SU-DHL-6 (cell line): ENCODE data around the gene SERPIND1.

Source experiments
- H2AFZ ChIP-seq: fragments of 200-600 bp; sonication (generic); 2 replicates; pipeline ENCODE4 v1.6.1; 2014; ENCODE audit warnings: low read depth, mild to moderate bottlenecking, moderate library complexity, mixed read lengths, antibody characterized with exemption, low read length; ENCODE audit not compliant: severe bottlenecking
- H3F3A ChIP-seq: fragments of 200-600 bp; shearing (Covaris generic); 2 replicates; pipeline ENCODE4 v1.6.0; 2016; ENCODE audit warnings: antibody characterized with exemption, mild to moderate bottlenecking; ENCODE audit not compliant: insufficient read depth
- H3K27ac ChIP-seq: fragments of 200-600 bp; sonication (generic); 2 replicates; pipeline ENCODE4 v1.5.1; 2016; ENCODE audit warnings: low read depth, mild to moderate bottlenecking, low read length, moderate library complexity, mixed read lengths
- H3K27me3 ChIP-seq: fragments of 200-600 bp; sonication (generic), shearing (Covaris generic); 2 replicates; pipeline ENCODE4 v1.6.0; 2014; ENCODE audit warnings: mild to moderate bottlenecking, low read length
- H3K36me3 ChIP-seq: fragments of 200-600 bp; sonication (generic); 2 replicates; pipeline ENCODE4 v1.6.1; 2014; ENCODE audit warnings: mild to moderate bottlenecking, low read length, mixed read lengths
- H3K4me2 ChIP-seq: fragments of 300-600, 200-600 bp; shearing (Covaris generic), sonication (generic); 2 replicates; pipeline ENCODE4 v1.6.0; 2014; ENCODE audit warnings: low read length, low read depth, mild to moderate bottlenecking; ENCODE audit not compliant: poor library complexity, severe bottlenecking
- H3K4me3 ChIP-seq: fragments of 200-600 bp; sonication (generic); 2 replicates; pipeline ENCODE4 v1.5.1; 2014; ENCODE audit warnings: antibody characterized with exemption, low read length, mild to moderate bottlenecking, mixed read lengths; ENCODE audit not compliant: insufficient read depth, poor library complexity, severe bottlenecking
- H3K79me2 ChIP-seq: fragments of 200-600 bp; sonication (generic); 2 replicates; pipeline ENCODE4 v1.6.1; 2014; ENCODE audit warnings: mild to moderate bottlenecking, low read length, moderate library complexity; ENCODE audit not compliant: insufficient read depth
- H3K9ac ChIP-seq: fragments of 200-600 bp; sonication (generic); 2 replicates; pipeline ENCODE4 v1.7.0; 2014; ENCODE audit warnings: mild to moderate bottlenecking, low read length
- H3K9me2 ChIP-seq: fragments of 200-600 bp; sonication (generic); replicated peaks from 2 replicates; pipeline ENCODE4 v1.6.1; 2014; ENCODE audit warnings: low read length; ENCODE audit not compliant: insufficient read depth
- H3K9me3 ChIP-seq: fragments of 200-600 bp; sonication (generic); 2 replicates; pipeline ENCODE4 v1.6.1; 2014; ENCODE audit warnings: low read length, mixed read lengths; ENCODE audit not compliant: insufficient read depth
- H4K20me1 ChIP-seq: fragments of 200-600 bp; sonication (generic); 2 replicates; pipeline ENCODE4 v1.6.1; 2014; ENCODE audit warnings: low read depth, mild to moderate bottlenecking, antibody characterized with exemption, low read length, moderate library complexity, mixed read lengths
- EZH2phosphoT487 ChIP-seq: fragments of 200-600 bp; sonication (generic), shearing (Covaris generic); conservative IDR thresholded peaks from 2 replicates; pipeline ENCODE4 v1.6.1; 2018; ENCODE audit warnings: mild to moderate bottlenecking, antibody characterized with exemption, low read length, moderate library complexity, mixed read lengths
- TF ChIP-seq, protein P1 (sequence below): fragments of 200-600 bp; sonication (generic); IDR thresholded peaks from one replicate; pipeline ENCODE4 v1.5.1; 2017; ENCODE audit warnings: antibody characterized with exemption, mild to moderate bottlenecking, low read length, moderate library complexity; ENCODE audit not compliant: insufficient read depth, poor library complexity, severe bottlenecking

Gene SERPIND1

DNA sequence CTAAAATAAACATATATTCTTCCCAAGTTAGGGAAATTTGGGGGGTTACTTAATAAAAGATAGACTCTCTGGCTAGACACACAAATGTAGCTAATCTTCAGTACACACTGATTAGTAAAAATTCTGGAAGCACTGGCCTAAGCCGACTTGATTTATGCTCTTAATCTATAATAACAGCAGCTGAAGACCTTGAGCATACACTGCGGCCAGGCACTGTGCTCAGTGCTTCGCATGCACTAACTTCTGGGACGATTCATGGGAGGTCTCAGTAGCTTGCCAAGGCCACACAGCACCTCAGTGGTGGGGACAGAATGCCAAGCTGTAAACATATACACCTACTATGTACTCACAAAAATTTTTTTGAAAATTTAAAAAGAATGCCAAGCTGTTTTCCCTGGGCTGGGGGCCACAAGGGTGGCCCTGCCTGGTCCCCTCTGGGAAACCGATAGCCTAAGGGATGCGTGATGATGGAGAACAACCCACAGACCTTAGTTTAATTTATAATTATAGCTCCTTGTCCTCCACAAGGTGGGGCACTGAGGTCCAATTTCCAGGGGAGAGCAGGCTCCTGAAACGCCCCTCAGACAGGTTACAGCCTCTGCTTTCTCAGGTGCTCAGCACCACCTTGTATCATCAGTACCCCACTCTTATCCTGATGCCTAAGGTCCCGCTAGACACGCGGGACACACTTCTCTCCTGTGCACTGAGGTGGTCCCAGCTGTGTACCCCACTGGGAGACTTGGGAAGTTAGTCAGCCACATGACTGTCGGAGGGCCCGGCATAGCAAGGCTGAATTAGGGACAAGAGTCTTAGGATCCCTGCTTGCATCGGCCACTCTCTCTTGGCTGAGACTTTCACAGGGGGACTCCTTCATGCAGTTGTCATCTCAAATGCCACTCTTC, 20.1 kb downstream of the SERPIND1 start:
- H3K27ac ChIP-seq, result no peak overlapping the region
- no peaks in the 10 kb centered on the region for H3K27me3 ChIP-seq
- no peaks in the 10 kb centered on the region for H4K20me1 ChIP-seq
- H2AFZ ChIP-seq, result no peak overlapping the region
- no peaks in the 10 kb centered on the region for H3K9me2 ChIP-seq
- TF ChIP-seq, protein P1, sequence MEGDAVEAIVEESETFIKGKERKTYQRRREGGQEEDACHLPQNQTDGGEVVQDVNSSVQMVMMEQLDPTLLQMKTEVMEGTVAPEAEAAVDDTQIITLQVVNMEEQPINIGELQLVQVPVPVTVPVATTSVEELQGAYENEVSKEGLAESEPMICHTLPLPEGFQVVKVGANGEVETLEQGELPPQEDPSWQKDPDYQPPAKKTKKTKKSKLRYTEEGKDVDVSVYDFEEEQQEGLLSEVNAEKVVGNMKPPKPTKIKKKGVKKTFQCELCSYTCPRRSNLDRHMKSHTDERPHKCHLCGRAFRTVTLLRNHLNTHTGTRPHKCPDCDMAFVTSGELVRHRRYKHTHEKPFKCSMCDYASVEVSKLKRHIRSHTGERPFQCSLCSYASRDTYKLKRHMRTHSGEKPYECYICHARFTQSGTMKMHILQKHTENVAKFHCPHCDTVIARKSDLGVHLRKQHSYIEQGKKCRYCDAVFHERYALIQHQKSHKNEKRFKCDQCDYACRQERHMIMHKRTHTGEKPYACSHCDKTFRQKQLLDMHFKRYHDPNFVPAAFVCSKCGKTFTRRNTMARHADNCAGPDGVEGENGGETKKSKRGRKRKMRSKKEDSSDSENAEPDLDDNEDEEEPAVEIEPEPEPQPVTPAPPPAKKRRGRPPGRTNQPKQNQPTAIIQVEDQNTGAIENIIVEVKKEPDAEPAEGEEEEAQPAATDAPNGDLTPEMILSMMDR, result no peak
- TF ChIP-seq EZH2phosphoT487, result no peak
- no peaks in the 10 kb centered on the region for H3K36me3 ChIP-seq
- H3K9me3 ChIP-seq, result no peaks in the 10 kb centered on the region
- no peaks in the 10 kb centered on the region for H3K79me2 ChIP-seq
- no peak overlapping the region for H3K4me3 ChIP-seq
- no peak overlapping the region for H3K4me2 ChIP-seq
- H3K9ac ChIP-seq, result no peak overlapping the region
- H3F3A ChIP-seq, result no peaks in the 10 kb centered on the region

DNA sequence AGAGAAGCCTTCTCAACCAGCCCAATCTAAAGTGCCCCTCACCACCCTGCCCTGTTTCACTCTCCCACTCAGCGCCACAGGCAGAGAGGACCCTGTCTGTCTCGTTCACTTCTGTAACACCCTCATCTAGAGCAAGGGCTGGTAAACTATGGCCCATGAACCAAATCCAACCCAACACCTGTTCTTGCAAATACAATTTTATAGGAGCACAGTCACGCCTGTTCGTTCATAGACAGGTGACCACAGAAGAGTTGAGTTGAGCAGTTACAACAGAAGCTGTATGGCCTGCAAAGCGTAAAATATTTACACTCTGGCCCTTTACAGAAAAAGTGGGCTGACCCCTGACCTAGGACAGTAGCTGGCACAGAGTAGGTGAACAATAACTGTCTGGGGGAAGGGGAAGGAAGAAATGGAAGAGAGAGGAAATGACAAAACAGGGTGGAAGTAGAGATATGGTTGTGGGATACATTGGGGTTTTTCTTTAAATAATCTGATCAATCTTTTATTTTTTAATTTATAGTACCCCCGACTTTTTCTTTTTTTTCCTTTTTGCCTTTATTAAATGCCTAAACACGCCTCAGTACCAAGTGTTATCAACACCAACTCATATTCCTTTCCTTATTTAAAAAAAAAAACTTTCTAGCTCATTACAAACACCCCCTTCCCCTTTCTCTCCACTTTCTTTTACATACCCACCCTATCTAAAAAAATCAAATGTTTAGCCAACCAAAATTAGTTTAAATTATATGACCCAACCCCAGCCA, 20.9 kb downstream of the SERPIND1 start:
- no peak overlapping the region for H3K4me2 ChIP-seq
- no peak overlapping the region for H3K9ac ChIP-seq
- H3F3A ChIP-seq, result no peaks in the 10 kb centered on the region
- no peaks in the 10 kb centered on the region for H3K79me2 ChIP-seq
- no peaks in the 10 kb centered on the region for H3K36me3 ChIP-seq
- no peaks in the 10 kb centered on the region for H3K9me3 ChIP-seq
- no peak overlapping the region for H3K27ac ChIP-seq
- H3K4me3 ChIP-seq, result no peak overlapping the region
- no peaks in the 10 kb centered on the region for H4K20me1 ChIP-seq
- H2AFZ ChIP-seq, result no peak overlapping the region
- H3K9me2 ChIP-seq, result no peaks in the 10 kb centered on the region
- H3K27me3 ChIP-seq, result no peaks in the 10 kb centered on the region
- TF ChIP-seq, protein P1, result no peak
- TF ChIP-seq EZH2phosphoT487, result no peak

DNA sequence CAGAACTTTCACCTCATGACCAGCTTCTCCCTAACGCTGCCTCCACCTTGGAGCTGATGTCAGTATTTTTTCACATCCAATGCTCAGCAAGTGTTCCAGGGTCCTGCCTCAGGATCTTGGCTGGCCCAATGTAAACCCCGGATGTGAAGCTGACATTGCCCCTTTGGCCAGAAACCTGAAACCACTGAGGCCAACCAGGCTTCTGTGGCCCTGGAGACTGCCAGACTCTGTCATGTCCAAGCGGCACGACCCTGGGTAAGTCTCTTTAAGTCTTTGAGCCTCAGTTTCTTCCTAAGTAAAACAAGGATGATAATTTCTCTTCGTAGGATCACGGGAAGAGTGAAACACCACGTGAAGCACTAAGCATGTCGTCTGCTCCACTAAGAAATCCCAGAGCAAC, 22.8 kb downstream of the SERPIND1 start:
- Histone ChIP-seq H4K20me1 (no peaks in the 10 kb centered on the region), H3K9ac (no peak overlapping the region), H3K27me3 (no peaks in the 10 kb centered on the region), H2AFZ (no peak overlapping the region), H3K36me3 (no peaks in the 10 kb centered on the region), H3K79me2 (no peaks in the 10 kb centered on the region), H3K9me2 (no peaks in the 10 kb centered on the region), H3K4me2 (no peak overlapping the region), H3K27ac (no peak overlapping the region), H3K9me3 (no peaks in the 10 kb centered on the region), H3K4me3 (no peak overlapping the region), H3F3A (no peaks in the 10 kb centered on the region)
- TF ChIP-seq EZH2phosphoT487, result no peak
- TF ChIP-seq, protein P1, result no peak
